T-helper 9 cell (primary cell): Measurements from ENCODE around the gene ZMYM1.
"Not testable (repeated sequence)": the region's sequence is repeated elsewhere in the genome, so short reads cannot be mapped to it uniquely, and the experiment has no call there.

ENCODE experiments used
- DNase-seq: peaks from one replicate; pipeline ENCODE4 v3.0.0-alpha.2; 2020

The ZMYM1 gene

DNA sequence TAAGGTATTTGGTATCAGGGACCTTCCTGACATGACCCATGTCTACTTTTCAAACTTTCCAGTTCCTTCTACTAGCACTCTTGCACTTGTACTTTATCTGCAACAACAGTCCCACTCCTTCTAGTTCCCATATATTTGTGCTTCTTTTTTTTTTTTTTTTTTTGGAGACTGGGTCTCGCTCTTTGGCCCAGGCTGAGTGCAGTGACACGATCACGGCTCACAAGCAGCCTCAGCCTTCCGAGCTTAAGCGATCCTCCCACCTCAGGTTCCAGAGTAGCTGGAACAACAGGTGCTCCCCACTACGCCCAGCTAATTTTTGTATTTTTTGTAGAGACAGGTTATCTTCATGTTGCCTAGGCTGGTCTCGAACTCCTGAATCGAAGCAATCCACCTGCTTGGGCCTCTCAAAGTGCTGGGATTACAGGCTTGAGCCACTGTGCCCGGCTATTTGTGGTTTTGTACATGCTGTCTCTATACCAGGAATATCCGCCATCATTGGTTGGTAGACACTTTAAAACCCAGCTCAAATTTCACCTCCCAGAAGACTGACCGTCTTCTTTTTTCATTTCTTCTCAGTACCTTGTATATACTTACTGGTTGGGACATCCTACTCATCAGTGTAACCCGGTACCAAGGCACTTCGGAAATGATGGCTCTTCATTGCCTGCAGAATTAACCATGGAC is 1.1 kb downstream of the ZMYM1 start:
- DNase-seq: no peak

- no peak for DNase-seq
These were observed 6.2 kb downstream of the ZMYM1 start for GRCh38 chr1:35085421-35085820.

GRCh38 chr1:35097224-35097623 is 18.0 kb downstream of the ZMYM1 start:
- DNase-seq: no peak

- DNase-seq: no peak
These were observed 31.9 kb downstream of the ZMYM1 start for GRCh38 chr1:35111106-35111505.

DNA sequence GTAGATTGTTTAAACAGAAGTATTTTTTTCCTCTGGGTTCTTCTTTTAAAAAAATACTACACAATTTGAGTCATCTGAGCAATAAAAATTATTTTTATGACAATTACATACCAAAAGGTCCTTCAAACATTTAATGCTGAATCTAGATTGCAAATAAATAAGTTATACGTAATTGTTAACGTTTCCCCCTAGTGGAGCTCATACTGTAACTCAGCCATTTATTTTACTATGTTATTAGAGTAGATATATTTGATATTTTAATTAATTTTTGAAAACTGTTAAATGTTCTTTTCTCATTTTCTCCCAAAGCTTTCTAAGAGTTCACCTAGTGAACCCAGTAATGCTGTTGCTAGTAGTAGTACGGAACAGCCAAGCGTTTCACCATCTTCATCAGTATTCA is 33.5 kb downstream of the ZMYM1 start:
- no peak for DNase-seq

DNA sequence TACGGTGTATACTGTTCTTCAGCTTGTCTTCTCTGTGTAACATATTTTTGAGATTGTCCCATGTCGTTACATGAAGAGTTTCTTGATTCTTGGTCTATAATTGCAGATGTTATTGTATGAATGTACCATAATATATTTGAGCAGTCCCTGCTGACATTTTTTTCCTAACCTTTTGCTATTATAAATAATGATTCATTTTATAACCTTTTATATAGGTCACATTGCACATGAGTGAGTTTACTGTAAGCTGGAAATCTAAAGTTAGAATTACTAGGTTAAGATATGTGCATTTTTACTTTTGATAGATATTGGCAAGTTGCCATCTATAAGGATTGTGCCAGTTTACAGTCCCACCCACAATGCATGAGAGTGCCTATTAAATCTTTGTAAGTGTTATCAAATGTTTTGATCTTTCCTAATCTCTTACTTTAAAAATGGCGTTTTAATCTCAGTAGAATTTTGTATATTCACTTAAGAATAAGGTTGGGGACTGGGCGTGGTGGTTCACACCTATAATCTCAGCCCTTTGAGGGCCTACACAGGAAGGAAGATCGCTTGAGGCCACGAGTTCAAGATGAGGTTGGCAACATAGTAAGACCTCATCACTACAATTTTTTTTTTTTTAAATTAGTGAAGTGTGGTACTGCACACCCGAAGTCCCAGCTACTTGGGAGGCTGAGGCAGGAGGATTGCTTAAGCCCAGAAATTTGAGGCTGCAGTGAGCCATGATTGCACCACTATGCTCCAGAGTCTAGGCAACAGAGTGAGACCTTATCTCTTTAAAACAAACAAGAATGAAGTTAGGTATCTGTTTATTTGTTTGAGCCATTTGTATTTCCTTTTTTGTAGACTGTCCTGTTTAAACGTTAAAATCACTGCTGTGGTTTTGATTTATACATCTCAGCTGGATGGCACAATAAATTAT is 36.5 kb downstream of the ZMYM1 start:
- no peak for DNase-seq

DNA sequence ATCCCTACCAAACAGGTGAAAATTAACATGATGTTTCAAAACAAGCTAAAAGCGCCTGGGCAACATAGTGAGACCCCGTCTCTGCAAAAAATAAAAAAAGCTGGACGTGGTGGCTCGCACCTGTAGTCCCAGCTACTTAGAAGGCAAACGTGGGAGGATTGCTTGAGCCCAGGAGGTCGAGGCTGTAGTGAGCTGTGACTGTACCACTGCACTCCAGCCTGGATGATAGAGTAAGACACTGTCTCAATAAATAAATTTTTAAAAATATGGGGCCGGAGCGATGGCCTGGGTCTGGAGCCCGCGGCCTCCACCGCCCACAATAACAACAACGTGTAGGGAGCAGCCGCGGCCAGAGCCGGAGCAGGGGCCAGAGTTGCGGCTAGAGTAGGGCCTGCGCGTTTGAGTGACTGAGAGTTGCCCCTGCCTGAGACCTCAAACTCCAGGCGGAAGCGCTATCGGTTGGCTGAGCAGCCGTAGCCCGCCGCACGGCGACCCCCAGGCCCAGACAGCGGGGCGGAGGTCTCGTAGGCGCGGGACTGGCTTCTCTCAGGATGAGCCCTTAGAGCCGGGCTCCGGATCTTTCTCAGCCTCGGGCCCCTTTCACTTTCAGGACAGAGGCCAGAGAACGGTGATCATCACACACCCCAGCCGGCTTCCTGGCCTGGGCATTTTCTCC is 41.4 kb downstream of the ZMYM1 start:
- DNase-seq: no peak

- DNase-seq: no peak
These were observed 43.1 kb downstream of the ZMYM1 start for GRCh38 chr1:35122311-35122710.

DNA sequence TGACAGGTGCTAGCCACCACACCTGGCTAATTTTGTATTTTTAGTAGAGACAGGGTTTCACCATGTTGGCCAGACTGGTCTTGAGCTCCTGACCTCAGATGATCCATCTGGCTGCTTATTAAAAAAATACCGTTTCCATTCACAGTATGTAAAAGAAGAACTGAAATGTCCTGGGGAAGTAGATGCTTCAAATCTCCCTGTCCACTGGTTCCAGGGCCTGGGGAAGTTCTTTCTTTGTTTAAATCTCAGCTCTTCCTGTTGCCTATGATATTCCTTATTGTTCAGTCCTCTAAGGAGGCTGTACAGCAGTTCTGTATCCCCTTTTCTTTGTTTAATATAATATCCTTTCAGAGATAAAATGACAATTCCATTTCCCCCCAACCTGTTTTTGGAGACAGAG is 47.4 kb downstream of the ZMYM1 start:
- DNase-seq: no peak

GRCh38 chr1:35129080-35129479 is 49.9 kb downstream of the ZMYM1 start:
- DNase-seq: no peak

DNA sequence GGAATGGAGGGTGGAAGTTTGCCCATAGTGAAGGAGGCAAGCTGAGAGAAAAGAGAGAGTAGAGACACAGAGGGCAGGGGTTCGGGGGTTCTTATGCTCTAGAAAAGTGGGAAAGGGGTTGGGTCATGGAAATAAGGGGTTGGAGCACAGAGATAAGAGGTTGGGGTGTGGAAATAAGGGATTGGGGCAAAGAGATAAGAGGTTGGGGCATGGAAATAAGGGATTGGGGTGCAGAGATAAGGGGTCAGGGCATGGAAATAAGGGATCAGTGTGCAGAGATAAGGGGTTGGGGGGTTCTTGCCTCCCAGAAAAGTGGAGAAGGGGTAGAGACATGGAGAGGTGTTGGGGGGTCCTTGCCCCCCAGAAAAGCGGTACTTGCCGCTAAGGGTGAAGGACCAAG is 57.6 kb downstream of the ZMYM1 start:
- no peak for DNase-seq

DNA sequence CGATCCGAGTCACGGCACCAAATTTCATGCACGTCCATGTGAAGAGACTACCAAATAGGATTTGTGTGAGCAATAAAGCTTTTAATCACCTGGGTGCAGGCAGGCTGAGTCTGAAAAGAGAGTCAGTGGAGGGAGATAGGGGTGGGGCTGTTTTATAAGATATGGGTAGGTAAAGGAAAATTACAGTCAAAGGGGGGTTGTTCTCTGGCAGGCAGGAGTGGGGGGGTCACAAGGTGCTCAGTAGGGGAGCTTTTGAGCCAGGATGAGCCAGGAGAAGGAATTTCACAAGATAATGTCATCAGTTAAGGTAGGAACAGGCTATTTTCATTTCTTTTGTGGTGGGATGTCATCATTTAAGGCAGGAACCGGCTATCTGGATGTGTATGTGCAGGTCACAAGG is 58.4 kb downstream of the ZMYM1 start:
- DNase-seq: not testable (repeated sequence)

- DNase-seq: not testable (repeated sequence)
These were observed 63.1 kb downstream of the ZMYM1 start for GRCh38 chr1:35142294-35142693.

DNA sequence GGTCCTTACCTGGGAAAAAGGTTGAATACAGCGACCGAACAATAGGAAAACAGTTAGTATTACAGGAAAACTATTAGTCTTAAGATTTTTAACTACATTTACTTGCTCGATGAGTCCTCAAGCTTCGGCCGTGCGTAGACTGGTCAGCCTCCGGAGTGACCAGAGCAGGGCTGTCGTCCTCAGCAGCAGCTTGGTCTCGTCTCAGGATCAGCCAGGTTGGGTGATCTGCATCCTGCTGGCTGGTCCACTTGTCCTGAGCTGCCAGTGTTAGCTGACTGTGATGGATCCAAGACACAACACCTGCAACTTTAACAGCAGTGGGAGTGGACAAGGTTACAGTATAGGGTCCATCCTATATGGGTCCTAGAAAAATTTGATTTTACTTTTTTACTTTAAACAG is 63.5 kb downstream of the ZMYM1 start:
- not testable (repeated sequence) for DNase-seq

GRCh38 chr1:35143737-35144508 is 64.7 kb downstream of the ZMYM1 start:
- DNase-seq: no peak

- DNase-seq: not testable (repeated sequence)
These were observed 66.8 kb downstream of the ZMYM1 start for GRCh38 chr1:35145892-35146549.

DNA sequence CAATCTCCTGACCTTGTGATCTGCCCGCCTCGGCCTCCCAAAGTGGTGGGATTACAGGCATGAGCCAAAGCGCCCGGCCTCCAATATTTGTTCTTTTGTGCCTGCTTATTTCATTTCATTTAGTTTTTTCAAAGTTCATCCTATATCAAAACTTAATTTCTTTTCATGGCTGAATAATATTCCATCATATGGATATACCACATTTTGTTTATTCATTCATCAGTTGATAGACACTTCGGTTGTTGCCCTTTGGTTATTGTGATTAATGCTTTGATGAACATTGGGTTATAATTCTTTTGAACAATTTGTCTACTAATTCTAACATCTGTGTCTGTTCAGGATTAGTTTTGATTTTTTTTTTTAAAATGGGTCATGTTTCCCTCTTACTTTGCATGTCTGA is 72.0 kb downstream of the ZMYM1 start:
- DNase-seq: no peak

GRCh38 chr1:35164893-35165292 is 85.7 kb downstream of the ZMYM1 start:
- no peak for DNase-seq
